ENCODE results near the gene CCDC196.
A peak's percentile ranks its signal among the peaks of the same experiment; 100 is the strongest.

Gene CCDC196

DNA sequence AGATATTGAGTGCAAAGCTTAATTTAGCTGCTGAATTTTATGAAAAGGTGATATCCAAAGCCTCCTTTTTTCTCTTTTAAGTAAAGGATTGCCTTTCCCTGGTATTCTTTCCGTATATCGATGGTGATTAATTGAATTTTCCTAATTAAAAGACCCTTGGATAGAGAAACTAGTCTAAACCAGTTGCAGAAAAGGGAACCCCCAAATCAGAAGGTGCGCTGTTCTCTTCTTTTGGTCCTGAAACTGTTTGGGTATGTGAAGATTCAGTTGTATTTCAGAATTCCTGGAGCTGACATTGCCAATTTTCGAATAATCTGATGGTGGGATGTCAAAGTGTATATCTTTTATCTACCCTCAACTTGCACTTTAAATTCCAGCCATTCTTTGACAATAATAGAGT is 23.7 kb downstream of the CCDC196 start:
- H3K4me3 ChIP-seq (ENCODE audit: low read depth, low read length) = peak overlapping the region; percentile 96
- DNase-seq (ENCODE audit: low read depth) = no peak
- TF ChIP-seq, protein P1, sequence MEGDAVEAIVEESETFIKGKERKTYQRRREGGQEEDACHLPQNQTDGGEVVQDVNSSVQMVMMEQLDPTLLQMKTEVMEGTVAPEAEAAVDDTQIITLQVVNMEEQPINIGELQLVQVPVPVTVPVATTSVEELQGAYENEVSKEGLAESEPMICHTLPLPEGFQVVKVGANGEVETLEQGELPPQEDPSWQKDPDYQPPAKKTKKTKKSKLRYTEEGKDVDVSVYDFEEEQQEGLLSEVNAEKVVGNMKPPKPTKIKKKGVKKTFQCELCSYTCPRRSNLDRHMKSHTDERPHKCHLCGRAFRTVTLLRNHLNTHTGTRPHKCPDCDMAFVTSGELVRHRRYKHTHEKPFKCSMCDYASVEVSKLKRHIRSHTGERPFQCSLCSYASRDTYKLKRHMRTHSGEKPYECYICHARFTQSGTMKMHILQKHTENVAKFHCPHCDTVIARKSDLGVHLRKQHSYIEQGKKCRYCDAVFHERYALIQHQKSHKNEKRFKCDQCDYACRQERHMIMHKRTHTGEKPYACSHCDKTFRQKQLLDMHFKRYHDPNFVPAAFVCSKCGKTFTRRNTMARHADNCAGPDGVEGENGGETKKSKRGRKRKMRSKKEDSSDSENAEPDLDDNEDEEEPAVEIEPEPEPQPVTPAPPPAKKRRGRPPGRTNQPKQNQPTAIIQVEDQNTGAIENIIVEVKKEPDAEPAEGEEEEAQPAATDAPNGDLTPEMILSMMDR (IDR thresholded peaks at IDR 0.05; ENCODE audit: insufficient read depth, low read depth, low read length, missing control alignments) = no peak

DNA sequence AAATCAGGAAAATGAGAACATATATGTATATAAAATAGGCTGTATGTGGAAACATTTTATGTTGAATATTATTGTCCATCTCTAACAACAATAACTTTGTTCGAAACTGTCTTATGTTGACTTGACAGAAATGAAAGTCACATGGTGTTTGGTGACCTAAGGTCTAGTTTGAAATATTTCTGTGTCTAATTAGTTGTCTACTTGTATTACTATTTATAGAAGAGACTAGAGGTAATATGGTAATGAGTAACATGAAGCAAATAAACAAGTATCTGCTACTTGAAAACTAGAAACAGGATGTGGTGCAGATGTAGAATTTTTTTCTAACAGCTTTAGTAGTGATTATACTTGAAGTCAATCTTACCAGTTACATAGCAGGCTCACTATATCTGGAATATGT is 25.7 kb downstream of the CCDC196 start:
- no peak overlapping the region for H3K4me3 ChIP-seq (ENCODE audit: low read depth, low read length)
- TF ChIP-seq, protein P1 (IDR thresholded peaks at IDR 0.05; ENCODE audit: insufficient read depth, low read depth, low read length, missing control alignments) = no peak
- peak; percentile 56 for DNase-seq (ENCODE audit: low read depth)

DNA sequence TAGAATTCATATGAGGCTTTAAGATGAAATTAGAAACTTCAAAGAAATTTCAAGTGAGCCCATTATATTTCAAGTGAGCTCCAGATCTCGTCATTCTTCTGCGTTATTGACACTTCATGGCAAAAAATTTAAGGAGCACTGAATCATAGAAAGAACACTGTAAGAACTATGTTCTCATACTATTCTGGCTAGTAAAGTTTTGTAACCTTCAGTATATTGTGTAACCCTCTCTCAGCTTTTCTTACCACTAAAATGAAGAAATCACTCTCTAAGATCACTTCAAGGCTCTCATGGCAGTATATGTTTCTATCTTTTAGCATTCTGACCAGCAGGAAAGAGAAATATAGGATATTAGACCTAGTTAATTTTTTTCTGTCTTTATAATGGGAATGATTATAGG is 28.0 kb downstream of the CCDC196 start:
- DNase-seq (ENCODE audit: low read depth) = no peak

DNA sequence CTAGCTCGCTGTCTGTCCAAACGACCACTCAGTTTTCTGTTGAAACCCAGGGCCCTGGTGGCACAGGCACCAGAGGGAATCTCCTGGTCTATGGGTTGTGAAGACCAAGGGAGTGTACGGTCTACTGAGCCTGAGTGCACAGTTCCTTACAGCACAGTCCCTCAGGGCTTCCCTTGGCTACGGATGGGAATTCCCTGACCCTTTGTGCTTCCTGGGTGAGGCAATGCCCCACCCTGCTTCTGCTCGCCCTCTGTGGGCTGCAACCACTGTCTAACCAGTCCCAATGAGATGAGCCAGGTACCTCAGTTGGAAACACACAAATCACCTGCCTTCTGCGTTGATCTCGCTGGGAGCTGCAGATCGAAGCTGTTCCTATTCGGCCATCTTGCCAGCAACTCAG is 44.4 kb downstream of the CCDC196 start:
- DNase-seq (ENCODE audit: low read depth) = peak; percentile 44
- no peak overlapping the region for H3K4me3 ChIP-seq (ENCODE audit: low read depth, low read length)
- TF ChIP-seq, protein P1 (IDR thresholded peaks at IDR 0.05; ENCODE audit: insufficient read depth, low read depth, low read length, missing control alignments) = no peak

More for the DNA sequence above, 28.0 kb downstream of the CCDC196 start:
- TF ChIP-seq, protein P1 (IDR thresholded peaks at IDR 0.05; ENCODE audit: insufficient read depth, low read depth, low read length, missing control alignments) = no peak
- H3K4me3 ChIP-seq (ENCODE audit: low read depth, low read length) = no peak overlapping the region

DNA sequence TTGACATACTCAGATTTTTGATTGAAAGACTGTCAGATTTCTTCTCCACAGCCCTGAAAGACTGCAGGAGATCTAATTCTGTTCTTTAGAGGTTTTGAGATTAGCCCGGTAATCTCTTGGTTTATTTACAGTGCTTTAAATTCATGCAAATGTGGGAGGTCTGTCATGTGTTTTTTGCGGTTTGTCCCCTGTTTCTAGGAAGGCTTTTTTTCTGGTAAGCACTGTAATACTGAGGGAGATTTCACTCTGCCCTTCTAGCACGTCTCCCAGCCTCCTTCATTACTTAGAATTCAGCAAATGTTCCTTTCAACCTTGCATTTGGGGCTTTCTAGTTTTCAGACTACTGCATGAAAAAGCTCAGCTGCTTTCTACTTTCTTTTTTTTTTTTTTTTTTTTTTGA is 52.9 kb downstream of the CCDC196 start:
- peak; percentile 46 for DNase-seq (ENCODE audit: low read depth)
- TF ChIP-seq, protein P1 (IDR thresholded peaks at IDR 0.05; ENCODE audit: insufficient read depth, low read depth, low read length, missing control alignments) = no peak
- H3K4me3 ChIP-seq (ENCODE audit: low read depth, low read length) = peak overlapping the region; percentile 8

DNA sequence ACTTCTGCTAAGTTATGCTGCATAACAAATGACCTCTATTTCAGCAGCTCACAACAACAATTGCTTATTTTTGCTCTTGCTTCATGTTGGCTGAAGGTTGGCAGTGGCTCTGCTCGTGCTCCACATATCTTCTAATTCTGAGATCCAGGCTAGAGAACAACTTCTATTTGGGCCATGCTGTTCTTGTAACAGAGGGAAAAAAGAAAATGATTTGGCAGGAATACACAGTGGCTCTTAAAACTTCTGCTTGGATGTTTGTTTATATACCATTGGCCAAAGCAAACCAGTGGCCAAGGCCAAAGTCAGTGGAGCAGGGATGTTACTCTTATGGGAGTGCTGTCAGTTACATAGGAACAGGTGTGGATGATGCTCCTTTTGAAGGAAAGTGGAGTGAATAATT is 53.9 kb downstream of the CCDC196 start:
- TF ChIP-seq, protein P1 (IDR thresholded peaks at IDR 0.05; ENCODE audit: insufficient read depth, low read depth, low read length, missing control alignments) = no peak
- DNase-seq (ENCODE audit: low read depth) = no peak
- no peak overlapping the region for H3K4me3 ChIP-seq (ENCODE audit: low read depth, low read length)

DNA sequence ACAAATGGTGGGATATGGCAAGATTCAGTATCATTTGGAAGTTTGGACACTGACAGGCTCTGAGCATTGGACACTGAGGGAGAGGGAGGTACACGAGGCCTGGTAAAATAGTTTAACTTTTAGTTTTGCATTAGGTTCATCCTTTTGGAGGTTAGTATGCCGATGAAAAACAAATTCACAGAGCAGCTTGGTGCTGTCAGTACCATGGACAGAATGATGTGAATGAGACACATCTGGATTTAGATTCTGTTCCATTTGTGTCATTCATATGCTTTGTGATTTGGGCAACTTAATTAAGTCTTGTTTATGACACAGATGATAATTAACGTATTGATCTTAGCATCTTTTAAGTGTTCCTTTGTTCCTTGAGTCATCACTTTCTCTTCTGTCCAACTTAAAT is 55.5 kb downstream of the CCDC196 start:
- TF ChIP-seq, protein P1 (IDR thresholded peaks at IDR 0.05; ENCODE audit: insufficient read depth, low read depth, low read length, missing control alignments) = no peak
- H3K4me3 ChIP-seq (ENCODE audit: low read depth, low read length) = no peak overlapping the region

More for the DNA sequence above, 55.5 kb downstream of the CCDC196 start:
- no peak for DNase-seq (ENCODE audit: low read depth)

All from GM12865 (cell line).